ENCODE data around the gene LRCH1. TPM values are rescaled to one million over a fixed set of nuclear protein-coding genes. Genes with fewer than 3 reads are reported as not detected.
A peak's percentile ranks its signal among the peaks of the same experiment; 100 is the strongest.

Gene LRCH1
- total RNA-seq, 1 donor from 2014 or later: 3.4 TPM

DNA sequence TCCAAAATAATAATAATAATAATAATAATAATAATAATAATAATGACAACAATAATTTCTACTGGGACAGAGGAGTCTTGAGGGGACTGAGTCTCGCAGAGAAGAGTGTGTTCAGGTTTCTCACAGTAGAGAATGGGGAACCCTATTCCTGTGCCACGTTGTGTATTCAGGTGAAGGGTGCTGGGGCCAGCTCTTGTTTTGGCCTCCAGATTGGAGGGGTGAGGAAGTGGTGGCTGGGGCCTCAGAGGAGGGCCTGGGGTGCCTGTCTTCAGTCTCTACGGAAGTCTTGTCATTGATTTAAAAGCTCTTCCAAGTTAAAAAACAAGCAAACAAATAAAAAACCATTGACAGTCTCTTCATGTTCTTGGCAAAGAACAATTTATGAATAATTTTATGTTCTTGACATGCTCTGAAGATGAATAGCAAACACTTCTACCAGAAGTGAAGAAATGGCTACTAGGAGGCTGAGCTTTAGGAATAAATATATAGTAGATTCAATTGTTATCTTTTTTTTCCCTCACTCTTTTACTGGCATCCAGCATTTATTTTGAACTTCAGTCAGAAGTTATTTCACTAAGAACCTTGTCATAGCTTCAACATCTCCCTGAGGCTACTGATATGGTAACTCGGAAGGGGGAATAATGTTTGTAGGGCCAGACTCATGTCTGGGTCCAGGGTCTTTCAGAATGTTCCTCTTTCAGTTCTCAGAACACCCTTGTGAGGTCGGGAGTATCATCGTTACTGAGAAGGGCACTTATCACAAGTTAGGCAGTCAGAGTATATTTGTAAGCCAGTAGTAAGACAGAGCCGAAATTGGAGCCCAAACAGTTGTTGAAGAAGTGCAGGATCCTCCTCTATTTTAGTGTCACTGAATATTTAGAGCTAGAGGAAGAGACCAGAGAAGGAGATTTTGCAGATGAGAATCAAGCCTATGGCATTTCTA is 13.1 kb downstream of the LRCH1 start:
- TF ChIP-seq, protein P1, sequence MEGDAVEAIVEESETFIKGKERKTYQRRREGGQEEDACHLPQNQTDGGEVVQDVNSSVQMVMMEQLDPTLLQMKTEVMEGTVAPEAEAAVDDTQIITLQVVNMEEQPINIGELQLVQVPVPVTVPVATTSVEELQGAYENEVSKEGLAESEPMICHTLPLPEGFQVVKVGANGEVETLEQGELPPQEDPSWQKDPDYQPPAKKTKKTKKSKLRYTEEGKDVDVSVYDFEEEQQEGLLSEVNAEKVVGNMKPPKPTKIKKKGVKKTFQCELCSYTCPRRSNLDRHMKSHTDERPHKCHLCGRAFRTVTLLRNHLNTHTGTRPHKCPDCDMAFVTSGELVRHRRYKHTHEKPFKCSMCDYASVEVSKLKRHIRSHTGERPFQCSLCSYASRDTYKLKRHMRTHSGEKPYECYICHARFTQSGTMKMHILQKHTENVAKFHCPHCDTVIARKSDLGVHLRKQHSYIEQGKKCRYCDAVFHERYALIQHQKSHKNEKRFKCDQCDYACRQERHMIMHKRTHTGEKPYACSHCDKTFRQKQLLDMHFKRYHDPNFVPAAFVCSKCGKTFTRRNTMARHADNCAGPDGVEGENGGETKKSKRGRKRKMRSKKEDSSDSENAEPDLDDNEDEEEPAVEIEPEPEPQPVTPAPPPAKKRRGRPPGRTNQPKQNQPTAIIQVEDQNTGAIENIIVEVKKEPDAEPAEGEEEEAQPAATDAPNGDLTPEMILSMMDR (IDR thresholded peaks at IDR 0.05; ENCODE audit: insufficient read depth, low read length, severe bottlenecking): no peak
- Histone ChIP-seq H3K4me3 (ENCODE audit: low read depth, low read length) (no peak overlapping the region), H3K36me3 (ENCODE audit: control insufficient read depth, insufficient read depth, low read length) (no peaks in the 10 kb centered on the region), H3K27me3 (ENCODE audit: control insufficient read depth, insufficient read depth, low read length) (no peaks in the 10 kb centered on the region)
- DNase-seq (ENCODE audit: low read depth) (no peak), FAIRE-seq (no peak)

DNA sequence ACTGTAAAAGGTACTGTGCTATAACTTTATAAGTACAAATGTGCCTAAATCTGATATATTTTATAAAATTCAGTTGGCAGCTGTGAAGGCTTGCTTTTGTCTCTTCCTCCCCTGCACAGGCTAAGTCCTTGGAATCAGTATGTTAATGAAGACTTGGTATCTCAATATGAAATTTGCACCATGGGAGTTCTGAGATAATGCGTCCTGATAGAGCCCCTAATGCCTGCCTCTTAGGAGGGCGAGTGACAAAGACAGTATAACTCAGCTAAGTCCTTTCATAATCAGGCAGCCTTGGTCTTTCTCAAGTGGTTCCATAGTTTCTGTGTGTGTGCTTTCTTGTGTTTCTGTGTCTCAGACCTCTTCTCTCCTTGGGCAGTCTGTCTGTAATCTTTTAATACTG is 14.7 kb downstream of the LRCH1 start:
- no peak for FAIRE-seq
- TF ChIP-seq, protein P1 (IDR thresholded peaks at IDR 0.05; ENCODE audit: insufficient read depth, low read length, severe bottlenecking): no peak
- DNase-seq (ENCODE audit: low read depth): no peak
- Histone ChIP-seq H3K4me3 (ENCODE audit: low read depth, low read length) (no peak overlapping the region), H3K27me3 (ENCODE audit: control insufficient read depth, insufficient read depth, low read length) (no peaks in the 10 kb centered on the region), H3K36me3 (ENCODE audit: control insufficient read depth, insufficient read depth, low read length) (no peaks in the 10 kb centered on the region)

DNA sequence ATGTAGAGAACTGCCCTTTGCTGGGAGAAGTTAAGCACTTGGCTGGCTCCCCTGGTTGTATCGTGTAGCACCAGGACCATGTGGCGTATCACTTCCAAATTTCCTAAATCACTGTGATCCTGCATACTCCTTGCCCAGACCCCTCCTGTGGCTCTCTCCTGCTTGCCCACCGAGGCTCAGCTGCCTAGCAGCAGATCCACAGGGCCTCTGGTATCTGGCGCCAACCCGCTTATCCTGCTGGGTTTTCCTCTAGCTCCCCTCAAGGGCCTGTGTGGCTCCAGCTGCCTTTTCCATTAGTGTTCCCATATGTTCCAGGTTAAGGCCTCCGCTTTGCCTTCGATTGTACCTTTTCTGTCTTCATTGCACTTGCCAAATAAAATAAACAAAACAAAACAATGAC is 16.5 kb downstream of the LRCH1 start:
- Histone ChIP-seq H3K27me3 (ENCODE audit: control insufficient read depth, insufficient read depth, low read length) (no peaks in the 10 kb centered on the region), H3K4me3 (ENCODE audit: low read depth, low read length) (no peak overlapping the region), H3K36me3 (ENCODE audit: control insufficient read depth, insufficient read depth, low read length) (no peaks in the 10 kb centered on the region)
- TF ChIP-seq, protein P1 (IDR thresholded peaks at IDR 0.05; ENCODE audit: insufficient read depth, low read length, severe bottlenecking): no peak
- no peak for FAIRE-seq
- DNase-seq (ENCODE audit: low read depth): no peak

DNA sequence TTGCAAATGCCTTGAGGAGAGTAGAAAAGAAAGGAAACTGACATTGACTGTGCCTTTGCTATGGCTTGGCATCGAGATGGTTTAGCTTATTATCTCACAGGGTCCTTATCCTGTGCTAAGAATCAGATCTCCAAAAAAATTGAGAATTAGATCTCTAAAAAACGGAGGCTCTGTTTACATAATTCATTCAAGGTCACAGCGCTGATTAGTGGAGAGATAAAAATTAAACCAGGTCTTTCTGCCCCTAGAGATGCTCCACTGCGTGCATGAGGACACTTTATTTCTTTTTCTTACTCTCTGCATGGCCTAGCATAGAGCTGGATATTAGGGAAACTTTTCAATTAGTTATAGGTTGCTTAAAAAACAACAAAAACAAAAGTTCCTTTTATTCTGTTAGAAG is 17.3 kb downstream of the LRCH1 start:
- FAIRE-seq (no peak), DNase-seq (ENCODE audit: low read depth) (no peak)
- H3K27me3 ChIP-seq (ENCODE audit: control insufficient read depth, insufficient read depth, low read length): no peaks in the 10 kb centered on the region
- TF ChIP-seq, protein P1 (IDR thresholded peaks at IDR 0.05; ENCODE audit: insufficient read depth, low read length, severe bottlenecking): no peak
- H3K36me3 ChIP-seq (ENCODE audit: control insufficient read depth, insufficient read depth, low read length): no peaks in the 10 kb centered on the region
- H3K4me3 ChIP-seq (ENCODE audit: low read depth, low read length): no peak overlapping the region

DNA sequence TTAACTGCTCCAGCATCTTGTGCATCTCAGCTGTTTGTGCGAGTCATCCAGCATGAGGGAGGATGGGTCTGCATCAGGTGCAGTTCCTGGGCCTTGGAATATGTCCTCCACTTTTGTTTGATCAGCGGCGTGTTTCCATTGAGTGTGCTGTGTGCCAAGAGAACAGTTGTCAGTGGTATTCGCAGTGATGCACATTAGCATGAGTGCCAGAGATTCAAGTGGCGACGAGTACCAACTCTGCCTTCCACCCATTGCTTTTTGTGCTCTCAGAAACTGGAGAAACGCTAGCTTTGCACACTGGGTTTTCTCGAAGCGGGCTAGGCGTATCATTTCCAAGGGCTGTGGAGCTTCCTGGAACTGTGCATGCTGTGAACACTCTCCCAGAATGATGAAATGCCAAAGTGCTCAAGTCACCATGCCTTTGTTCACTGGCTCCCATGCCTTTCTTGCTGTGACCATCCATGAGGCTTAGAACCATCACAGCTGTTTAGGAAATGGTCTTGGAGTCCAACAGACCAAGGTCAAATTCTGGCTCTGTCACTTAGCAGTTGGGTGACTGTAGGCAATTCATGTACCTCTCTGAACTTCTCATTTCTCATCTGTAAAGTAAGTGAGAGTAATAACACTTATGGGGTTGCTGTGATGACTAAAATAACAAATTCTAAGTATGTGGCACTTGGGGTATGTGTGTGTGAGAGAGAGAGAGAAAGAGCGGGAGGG is 18.4 kb downstream of the LRCH1 start:
- H3K27me3 ChIP-seq (ENCODE audit: control insufficient read depth, insufficient read depth, low read length): no peaks in the 10 kb centered on the region
- TF ChIP-seq, protein P1 (IDR thresholded peaks at IDR 0.05; ENCODE audit: insufficient read depth, low read length, severe bottlenecking): no peak
- no peaks in the 10 kb centered on the region for H3K36me3 ChIP-seq (ENCODE audit: control insufficient read depth, insufficient read depth, low read length)
- DNase-seq (ENCODE audit: low read depth) (no peak), FAIRE-seq (peak; percentile 95)
- no peak overlapping the region for H3K4me3 ChIP-seq (ENCODE audit: low read depth, low read length)

Data from bronchial epithelial cell (primary cell).